Muscle layer of colon (tissue), 2 donors: ENCODE measurements around the gene SERPINA12.

ENCODE experiments used
- H3K27ac ChIP-seq: one replicate; pipeline ENCODE4 v1.7.0; 2013; ENCODE audit warnings: low read depth, mild to moderate bottlenecking, low read length, moderate library complexity
- H3K27me3 ChIP-seq, 2 donors: one replicate each; pipeline ENCODE4 v1.7.0; 2013; ENCODE audit warnings: low read length in 2 of 2, mild to moderate bottlenecking in 2 of 2; ENCODE audit not compliant: insufficient read depth in 2 of 2, control insufficient read depth in 1 of 2
- H3K36me3 ChIP-seq: one replicate; pipeline ENCODE4 v1.7.0; 2013; ENCODE audit warnings: mild to moderate bottlenecking, low read length; ENCODE audit not compliant: insufficient read depth
- H3K4me1 ChIP-seq: one replicate; pipeline ENCODE4 v1.7.0; 2013; ENCODE audit warnings: mild to moderate bottlenecking, low read length; ENCODE audit not compliant: insufficient read depth
- H3K4me3 ChIP-seq, 2 donors: one replicate each; pipeline ENCODE4 v1.7.0; 2013; ENCODE audit warnings: low read length in 2 of 2, low read depth in 1 of 2, mild to moderate bottlenecking in 1 of 2, moderate library complexity in 1 of 2
- H3K9ac ChIP-seq: one replicate; pipeline ENCODE4 v1.7.0; 2013; ENCODE audit warnings: low read length
- H3K9me3 ChIP-seq: one replicate; pipeline ENCODE4 v1.7.0; 2013; ENCODE audit warnings: mild to moderate bottlenecking, low read length
- donor health status: abdominal sarcoma.
- donor health status: Adenocarcinoma of cecum.

Gene SERPINA12

DNA sequence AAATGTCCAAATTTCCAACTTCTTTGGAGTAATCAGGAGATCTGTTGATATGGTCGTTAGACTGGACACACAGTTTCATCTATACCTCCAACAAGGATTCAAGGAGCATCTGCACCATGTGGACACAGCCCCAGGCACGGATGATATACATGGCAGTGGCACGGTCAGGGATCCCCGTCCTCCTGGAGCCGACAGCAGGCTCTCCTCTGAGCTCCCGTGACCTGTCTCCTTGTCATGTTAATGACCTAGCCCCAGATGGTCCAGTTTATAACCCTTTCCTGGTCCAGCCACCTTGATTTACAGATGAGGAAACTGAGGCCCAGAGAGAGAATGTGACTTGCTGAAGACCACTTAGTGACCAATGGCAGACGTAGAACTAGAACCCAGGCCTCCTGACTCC lies 35.5 kb upstream of the SERPINA12 start:
- Histone ChIP-seq H3K4me3 (no peak overlapping the region), H3K4me1 (no peaks in the 10 kb centered on the region), H3K27ac (no peak overlapping the region), H3K9me3 (no peaks in the 10 kb centered on the region), H3K36me3 (no peaks in the 10 kb centered on the region), H3K9ac (no peak overlapping the region), H3K27me3 (peaks cover 0 to 2% of the 10 kb centered on the region in 2 donors)

DNA sequence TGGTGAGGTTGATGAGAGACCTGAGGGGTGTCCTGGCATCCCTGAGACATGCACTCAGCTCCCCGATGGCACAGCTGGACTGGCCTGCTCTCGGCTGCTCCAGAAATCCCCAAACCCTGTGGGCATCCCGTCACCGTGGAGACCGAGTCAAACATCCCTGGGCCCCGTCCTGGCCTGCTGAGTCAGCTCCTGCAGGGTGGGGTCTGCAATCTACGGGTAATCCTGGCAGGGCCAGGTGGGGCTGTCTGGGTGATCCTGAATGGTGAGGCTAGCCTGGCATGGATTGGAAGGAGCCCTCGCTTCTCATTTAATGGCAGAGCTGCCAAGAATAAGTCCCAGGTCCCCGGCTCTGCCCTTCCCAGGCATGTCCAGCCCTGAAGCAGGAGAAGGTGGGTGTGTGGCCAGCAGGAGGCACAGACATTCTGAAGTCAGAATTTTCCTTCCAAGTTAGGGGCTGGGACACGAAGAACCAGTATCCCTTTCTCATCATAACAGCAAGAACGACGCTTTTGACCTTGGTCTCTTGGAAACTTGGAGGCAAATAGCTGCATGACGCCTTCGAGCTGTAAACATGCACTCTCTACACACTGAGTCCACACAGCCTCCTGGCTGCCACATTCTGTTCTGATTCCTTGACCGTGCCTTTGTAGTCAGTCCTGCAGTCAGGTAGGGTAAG lies 34.3 kb upstream of the SERPINA12 start:
- Histone ChIP-seq H3K27ac (no peak overlapping the region), H3K36me3 (no peaks in the 10 kb centered on the region), H3K27me3 (no peaks in the 10 kb centered on the region)

DNA sequence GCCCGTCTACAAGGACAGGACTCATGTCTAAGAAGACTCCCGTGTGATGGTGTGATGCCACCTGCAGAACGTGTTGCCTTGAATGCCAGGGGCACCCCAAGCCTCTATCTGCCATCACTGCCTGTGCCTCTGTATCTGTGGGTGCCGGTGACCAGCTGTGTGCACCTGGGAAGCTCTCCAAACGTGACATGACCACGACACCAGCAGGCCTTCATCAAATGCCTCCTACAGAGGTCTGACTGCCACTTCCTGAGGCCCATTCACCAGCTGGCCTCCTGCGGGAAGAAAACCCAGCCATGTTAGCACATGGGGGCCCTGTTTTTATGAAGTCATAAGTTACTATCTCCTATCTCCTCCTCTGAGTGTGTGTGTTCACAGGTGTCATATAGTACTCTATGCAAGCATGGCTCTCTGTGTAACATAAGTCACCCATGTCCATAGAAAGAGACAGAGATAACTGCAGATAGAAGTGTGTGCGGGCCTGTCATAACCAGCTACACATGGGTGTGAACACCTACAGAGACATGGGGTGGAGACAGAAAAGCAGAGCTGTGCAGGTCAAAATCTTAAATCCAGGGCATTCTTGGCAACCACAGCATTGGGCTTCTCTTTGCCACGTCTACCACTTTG lies 33.7 kb upstream of the SERPINA12 start:
- no peaks in the 10 kb centered on the region for H3K36me3 ChIP-seq
- no peak overlapping the region for H3K9ac ChIP-seq
- no peak overlapping the region for H3K4me3 ChIP-seq
- no peaks in the 10 kb centered on the region for H3K27me3 ChIP-seq
- no peaks in the 10 kb centered on the region for H3K9me3 ChIP-seq
- no peaks in the 10 kb centered on the region for H3K4me1 ChIP-seq
- no peak overlapping the region for H3K27ac ChIP-seq

More for the DNA sequence above, 34.3 kb upstream of the SERPINA12 start:
- H3K9me3 ChIP-seq, result no peaks in the 10 kb centered on the region
- H3K4me1 ChIP-seq, result no peaks in the 10 kb centered on the region
- H3K4me3 ChIP-seq, result no peak overlapping the region
- no peak overlapping the region for H3K9ac ChIP-seq

DNA sequence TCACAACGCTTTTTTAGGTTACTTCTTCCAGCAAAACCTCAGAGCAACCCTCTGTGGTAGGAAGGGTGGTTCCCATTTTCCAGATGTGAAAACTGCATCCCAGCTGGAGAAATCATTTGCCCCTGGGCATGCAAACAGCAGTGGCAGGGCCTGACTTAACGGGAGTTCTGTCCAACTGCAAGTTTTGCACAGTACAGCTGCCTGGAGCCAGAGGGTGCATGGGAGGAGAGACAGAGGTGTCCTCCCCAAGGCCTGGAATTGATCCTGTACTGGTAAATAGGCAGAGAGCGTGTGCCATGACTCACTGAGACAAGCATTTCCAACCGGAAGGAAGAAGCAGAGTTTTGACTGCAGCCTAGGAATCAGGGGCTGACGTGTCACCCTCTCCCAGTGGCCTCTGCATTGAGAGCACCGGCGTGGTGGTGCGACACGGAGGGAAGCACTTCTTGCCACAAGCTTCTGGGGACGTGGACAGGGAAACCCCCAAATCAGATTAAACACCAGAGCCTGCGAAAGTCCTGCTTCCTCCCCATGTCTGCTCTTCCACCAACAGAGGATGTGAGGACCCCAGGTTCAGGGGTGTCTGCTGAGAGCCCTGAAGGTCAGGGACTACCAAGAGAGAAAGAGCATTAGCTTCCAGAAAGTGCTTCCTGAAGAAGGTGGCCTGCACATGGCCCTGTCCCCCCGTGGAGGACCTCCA lies 33.0 kb upstream of the SERPINA12 start:
- Histone ChIP-seq H3K4me3 (no peak overlapping the region), H3K27me3 (no peaks in the 10 kb centered on the region), H3K27ac (no peak overlapping the region), H3K9me3 (no peaks in the 10 kb centered on the region), H3K9ac (no peak overlapping the region), H3K36me3 (no peaks in the 10 kb centered on the region), H3K4me1 (no peaks in the 10 kb centered on the region)

DNA sequence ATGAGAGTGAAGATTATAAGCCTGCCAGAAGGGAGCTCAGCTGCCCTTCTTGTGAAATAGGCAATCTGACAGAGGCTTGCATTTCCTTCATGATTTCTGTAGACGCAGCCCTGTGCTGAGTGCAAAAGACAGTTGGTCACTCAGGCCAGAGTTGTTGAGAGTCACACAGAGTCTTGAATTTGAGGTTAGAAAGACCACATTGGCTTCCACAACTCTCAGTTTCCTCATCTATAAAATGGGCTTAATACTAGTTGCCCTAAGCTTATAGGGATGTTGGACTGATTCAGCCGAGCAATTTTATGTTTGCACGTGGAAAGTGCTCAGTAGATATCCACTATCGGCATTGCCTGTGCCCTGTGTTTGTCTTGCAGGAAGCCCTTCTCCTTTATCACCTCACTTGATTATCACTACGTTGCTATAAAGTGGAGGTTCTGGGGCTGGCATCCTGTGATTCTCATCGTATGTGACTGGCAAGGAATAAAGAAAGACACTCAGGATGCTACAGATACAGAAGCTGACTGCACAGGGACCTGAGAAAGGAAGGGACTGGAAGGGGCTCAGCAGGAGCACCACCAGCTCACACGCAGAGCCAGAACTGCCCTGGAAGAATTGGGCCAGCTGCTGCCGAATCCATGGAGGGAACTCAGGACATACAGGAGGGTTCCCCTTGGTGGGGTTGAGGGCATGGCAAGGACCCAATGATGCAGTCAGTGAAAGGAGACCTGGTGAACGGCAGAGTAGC lies 32.1 kb upstream of the SERPINA12 start:
- no peaks in the 10 kb centered on the region for H3K9me3 ChIP-seq
- H3K9ac ChIP-seq, result no peak overlapping the region
- no peak overlapping the region for H3K4me3 ChIP-seq
- no peaks in the 10 kb centered on the region for H3K4me1 ChIP-seq
- no peak overlapping the region for H3K27ac ChIP-seq
- no peaks in the 10 kb centered on the region for H3K36me3 ChIP-seq
- no peaks in the 10 kb centered on the region for H3K27me3 ChIP-seq

DNA sequence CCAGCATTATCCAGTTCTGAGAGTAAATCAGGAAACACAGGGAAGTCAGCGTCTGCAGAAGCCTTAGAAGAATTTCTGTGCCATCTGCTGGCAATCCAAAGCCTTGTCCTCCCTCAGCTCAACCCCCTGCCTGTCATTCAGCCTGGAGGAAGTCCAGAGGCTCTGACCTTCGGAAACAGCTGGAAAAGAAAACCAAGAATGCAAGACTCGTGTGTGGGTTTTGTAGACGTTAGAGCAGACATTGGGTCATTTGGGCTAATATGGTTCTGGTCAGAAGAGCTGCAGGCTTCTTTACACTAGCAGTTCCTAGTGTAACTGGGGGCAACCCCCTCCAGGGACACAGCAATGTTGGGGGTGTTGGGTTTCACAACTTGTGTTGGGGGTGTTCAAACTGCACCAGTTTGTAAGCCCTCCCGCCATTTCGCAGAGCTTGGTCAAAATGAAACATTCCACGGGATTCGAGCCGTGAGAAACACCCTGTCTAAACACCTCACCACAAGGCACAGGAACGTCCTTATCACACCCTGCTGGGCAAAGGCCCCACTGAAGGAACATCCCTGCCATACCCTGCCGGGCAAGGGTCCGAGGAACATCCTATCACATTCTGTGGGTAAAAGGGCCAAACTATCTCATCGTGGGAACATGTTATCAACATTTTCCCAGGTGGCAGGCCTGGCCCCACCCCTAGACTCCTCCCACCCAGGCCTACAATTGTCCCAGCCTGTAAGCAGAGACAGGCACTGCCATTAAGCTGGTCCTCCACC lies 30.9 kb upstream of the SERPINA12 start:
- Histone ChIP-seq H3K27ac (no peak overlapping the region), H3K4me1 (no peaks in the 10 kb centered on the region), H3K27me3 (no peaks in the 10 kb centered on the region), H3K36me3 (no peaks in the 10 kb centered on the region), H3K9me3 (no peaks in the 10 kb centered on the region), H3K9ac (no peak overlapping the region), H3K4me3 (no peak overlapping the region)

DNA sequence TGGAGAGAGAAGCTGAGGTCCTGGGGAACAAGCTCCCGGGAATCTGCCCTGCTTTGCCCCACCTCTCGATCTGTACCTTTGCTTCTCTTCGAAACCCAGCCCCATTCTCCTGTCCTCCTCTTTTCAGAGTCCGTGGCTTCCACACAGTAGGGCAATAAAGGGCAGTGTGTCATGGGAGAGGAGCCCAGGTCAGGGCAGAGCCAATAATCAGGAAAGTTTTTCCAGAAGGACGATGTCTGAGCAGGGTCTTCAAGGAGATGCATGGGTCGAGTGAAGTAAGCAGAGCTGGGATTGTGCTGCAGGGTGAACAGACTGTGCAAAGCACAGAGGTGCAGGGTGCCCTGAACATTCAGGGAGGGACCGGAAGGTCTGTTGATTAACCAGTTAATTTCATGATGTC lies 29.9 kb upstream of the SERPINA12 start:
- no peaks in the 10 kb centered on the region for H3K36me3 ChIP-seq
- no peaks in the 10 kb centered on the region for H3K4me1 ChIP-seq
- H3K27ac ChIP-seq, result no peak overlapping the region
- H3K27me3 ChIP-seq, result no peaks in the 10 kb centered on the region
- no peak overlapping the region for H3K4me3 ChIP-seq
- no peak overlapping the region for H3K9ac ChIP-seq
- no peaks in the 10 kb centered on the region for H3K9me3 ChIP-seq

DNA sequence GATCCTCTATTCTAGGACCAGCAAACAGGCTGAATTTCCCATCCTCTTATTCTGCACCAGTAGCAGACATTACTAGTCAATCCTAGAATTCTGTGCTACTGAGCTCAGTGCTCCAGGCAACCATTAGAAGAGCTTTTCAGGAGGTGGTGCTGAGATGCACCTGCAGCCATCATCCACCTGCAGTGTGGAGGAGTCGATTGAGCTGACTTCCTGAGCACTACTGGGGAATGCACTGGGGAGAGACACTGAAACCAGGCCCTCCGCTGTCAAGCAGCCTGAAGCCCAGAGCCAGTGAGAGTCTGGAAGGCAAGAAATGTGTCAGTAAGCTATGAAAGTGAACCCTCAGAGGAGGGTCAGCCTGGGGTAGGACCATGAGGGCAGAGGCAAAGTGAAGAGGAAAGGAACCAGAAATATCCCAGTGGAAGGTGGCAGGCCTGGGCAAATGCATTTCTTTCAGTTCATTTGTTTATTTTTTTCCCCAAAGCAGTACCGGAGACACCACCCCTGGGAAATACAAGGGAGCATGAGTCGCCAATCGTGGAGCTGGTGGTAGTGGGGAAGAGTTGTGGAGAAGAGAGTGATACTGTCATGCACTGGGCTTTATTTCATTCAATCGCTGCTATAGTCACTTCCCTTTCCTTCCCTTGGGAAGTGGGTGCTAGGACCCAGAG lies 28.9 kb upstream of the SERPINA12 start:
- no peaks in the 10 kb centered on the region for H3K27me3 ChIP-seq
- no peaks in the 10 kb centered on the region for H3K36me3 ChIP-seq

DNA sequence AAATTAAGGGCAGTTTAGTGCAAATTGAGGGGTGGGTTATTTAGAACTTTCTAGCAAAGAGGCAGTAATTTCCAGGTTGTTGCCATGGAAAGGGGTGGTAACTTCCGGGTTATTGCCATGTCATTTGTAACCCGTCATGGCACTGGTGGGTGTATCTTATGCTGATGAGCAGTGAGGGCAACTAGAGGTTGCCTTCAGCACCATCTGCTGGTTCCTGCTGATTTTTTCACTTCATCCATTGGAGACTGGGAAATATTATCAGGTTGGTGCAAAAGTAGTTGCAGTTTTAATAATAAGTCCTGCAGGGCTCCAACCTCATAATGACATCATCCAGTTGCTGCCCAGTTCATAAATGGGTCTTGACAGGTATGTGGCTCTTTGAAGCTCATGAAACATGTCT lies 27.6 kb upstream of the SERPINA12 start:
- Histone ChIP-seq H3K4me1 (no peaks in the 10 kb centered on the region), H3K9me3 (no peaks in the 10 kb centered on the region), H3K27me3 (no peaks in the 10 kb centered on the region), H3K36me3 (no peaks in the 10 kb centered on the region), H3K27ac (no peak overlapping the region), H3K9ac (no peak overlapping the region), H3K4me3 (no peak overlapping the region)

More for the DNA sequence above, 28.9 kb upstream of the SERPINA12 start:
- Histone ChIP-seq H3K9me3 (no peaks in the 10 kb centered on the region), H3K27ac (no peak overlapping the region), H3K9ac (no peak overlapping the region), H3K4me3 (no peak overlapping the region), H3K4me1 (no peaks in the 10 kb centered on the region)

DNA sequence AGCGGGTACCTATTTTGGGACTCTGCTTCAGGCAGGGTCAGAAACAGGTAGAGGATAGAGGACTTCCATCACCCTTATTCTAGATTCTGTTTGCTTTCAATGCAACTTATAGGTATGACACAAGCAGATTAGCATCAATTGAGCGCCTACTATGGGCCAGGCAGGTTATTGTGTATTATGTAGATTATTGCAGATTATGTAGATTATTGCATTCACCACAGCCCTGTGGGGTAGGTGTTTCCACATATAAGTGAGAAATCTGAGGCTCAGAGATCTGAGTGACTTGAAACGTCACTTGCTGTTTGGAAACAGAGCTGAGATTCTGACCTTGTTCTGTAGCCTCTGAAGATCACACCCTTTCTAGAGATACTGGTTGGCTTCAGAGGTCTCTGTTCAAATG lies 26.2 kb upstream of the SERPINA12 start:
- H3K4me3 ChIP-seq, result no peak overlapping the region
- no peaks in the 10 kb centered on the region for H3K9me3 ChIP-seq
- no peaks in the 10 kb centered on the region for H3K4me1 ChIP-seq
- no peaks in the 10 kb centered on the region for H3K27me3 ChIP-seq
- no peak overlapping the region for H3K9ac ChIP-seq
- H3K27ac ChIP-seq, result no peak overlapping the region
- H3K36me3 ChIP-seq, result no peaks in the 10 kb centered on the region
